ENCODE results near the gene MSH5. TPM values are rescaled to one million over a fixed set of nuclear protein-coding genes. Genes with fewer than 3 reads are reported as not detected.

Gene MSH5
- total and polyA plus RNA-seq, 9 of the 15 experiments (the other 6 are each of a cell fraction or from before 2014, with no cell fraction given) = 12.5 to 104 (median 46.6) TPM

DNA sequence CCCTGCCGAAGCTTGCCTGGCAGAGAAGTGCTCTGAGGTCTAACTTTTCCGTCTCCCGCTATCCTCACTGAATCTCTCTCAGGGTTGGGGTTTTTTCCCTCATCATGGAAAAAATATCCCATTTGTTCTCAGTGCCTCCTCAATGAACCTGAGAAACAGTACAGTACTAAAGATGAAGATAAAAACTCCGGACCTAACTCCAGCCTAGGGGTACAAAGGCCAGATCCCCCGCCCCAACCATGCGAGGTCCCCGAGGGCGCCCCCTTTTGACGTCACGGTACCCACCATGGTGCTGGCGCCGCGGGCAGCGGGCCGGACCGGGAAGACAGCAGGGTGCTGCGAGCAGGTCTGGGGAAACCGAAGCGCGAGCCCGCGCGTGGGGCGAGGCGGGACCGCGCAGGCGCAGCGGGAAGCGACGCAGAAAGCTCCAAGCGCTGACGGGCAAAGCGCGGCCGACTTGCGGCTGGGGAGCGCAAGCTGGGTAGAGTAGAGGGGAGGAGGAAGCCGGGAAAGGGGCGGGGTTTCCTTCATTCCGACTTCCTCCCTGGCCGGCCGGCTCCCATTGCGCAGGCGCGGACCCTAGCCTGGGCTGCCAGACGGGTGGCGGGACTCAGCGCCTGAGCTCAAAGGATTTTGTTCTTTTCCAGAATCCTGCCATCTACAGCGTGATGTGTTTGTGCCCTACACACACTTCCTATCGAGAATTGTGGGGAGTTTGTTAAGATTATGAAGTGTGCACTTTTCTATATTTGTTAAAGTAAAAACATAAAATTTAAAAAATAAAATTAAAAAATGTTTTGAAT is 66.9 kb downstream of the MSH5 start, which contains the start of gene LSM2 (continued):
- TF ChIP-seq ZNF584 (CRISPR knock-in tag; IDR thresholded peaks at IDR 0.05; ENCODE audit: low read depth) (no peak), SMARCC2 (IDR thresholded peaks at IDR 0.05; ENCODE audit: low read depth) (peak; percentile 64), SMARCB1 (IDR thresholded peaks at IDR 0.05; ENCODE audit: insufficient read length, low read depth) (no peak), MEIS2 (IDR thresholded peaks at IDR 0.05; ENCODE audit: partially characterized antibody) (peak; percentile 92), L3MBTL2 (IDR thresholded peaks at IDR 0.05) (peak; percentile 87), SIRT6 (IDR thresholded peaks at IDR 0.05; ENCODE audit: low read depth, low read length) (no peak), CCNT2 (IDR thresholded peaks at IDR 0.05; ENCODE audit: borderline replicate concordance, extremely low read depth, insufficient read length, low read depth, low read length) (peak; percentile 98), SMARCA4 (IDR thresholded peaks at IDR 0.05) (peak; percentile 25; the same call in 1 of the 2 replicates), PCBP1 (IDR thresholded peaks at IDR 0.05; ENCODE audit: low read depth, low read length, poor library complexity, severe bottlenecking) (peak; percentile 66), E2F1 (CRISPR knock-in tag; IDR thresholded peaks at IDR 0.05) (peak; percentile 98), RFX1 (IDR thresholded peaks at IDR 0.05) (no peak), GATA2 (CRISPR knock-in tag; IDR thresholded peaks at IDR 0.05) (0 out of 2 replicates have a peak, but pooled peaks have one; percentile 34), DNMT1 (IDR thresholded peaks at IDR 0.05) (peak; percentile 80; the same call in 1 of the 2 replicates), HNRNPUL1 (IDR thresholded peaks at IDR 0.05; ENCODE audit: low read length) (no peak), ATF4 (CRISPR knock-in tag; IDR thresholded peaks at IDR 0.05) (peak; percentile 13)
- TF ChIP-seq, protein P1, sequence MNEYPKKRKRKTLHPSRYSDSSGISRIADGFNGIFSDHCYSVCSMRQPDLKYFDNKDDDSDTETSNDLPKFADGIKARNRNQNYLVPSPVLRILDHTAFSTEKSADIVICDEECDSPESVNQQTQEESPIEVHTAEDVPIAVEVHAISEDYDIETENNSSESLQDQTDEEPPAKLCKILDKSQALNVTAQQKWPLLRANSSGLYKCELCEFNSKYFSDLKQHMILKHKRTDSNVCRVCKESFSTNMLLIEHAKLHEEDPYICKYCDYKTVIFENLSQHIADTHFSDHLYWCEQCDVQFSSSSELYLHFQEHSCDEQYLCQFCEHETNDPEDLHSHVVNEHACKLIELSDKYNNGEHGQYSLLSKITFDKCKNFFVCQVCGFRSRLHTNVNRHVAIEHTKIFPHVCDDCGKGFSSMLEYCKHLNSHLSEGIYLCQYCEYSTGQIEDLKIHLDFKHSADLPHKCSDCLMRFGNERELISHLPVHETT (CRISPR knock-in tag; conservative IDR thresholded peaks at IDR 0.05 in 1 of 2, IDR thresholded peaks at IDR 0.05 in 1 of 2) = peak in 1 of 2 experiments; percentile 89; a peak in 2 of 4 replicates
- TF ChIP-seq, protein P2, sequence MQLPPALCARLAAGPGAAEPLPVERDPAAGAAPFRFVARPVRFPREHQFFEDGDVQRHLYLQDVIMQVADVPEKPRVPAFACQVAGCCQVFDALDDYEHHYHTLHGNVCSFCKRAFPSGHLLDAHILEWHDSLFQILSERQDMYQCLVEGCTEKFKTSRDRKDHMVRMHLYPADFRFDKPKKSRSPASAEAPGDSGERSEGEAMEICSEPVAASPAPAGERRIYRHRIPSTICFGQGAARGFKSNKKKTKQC (CRISPR knock-in tag; IDR thresholded peaks at IDR 0.05) = peak; percentile 96
- TF ChIP-seq, protein P3, sequence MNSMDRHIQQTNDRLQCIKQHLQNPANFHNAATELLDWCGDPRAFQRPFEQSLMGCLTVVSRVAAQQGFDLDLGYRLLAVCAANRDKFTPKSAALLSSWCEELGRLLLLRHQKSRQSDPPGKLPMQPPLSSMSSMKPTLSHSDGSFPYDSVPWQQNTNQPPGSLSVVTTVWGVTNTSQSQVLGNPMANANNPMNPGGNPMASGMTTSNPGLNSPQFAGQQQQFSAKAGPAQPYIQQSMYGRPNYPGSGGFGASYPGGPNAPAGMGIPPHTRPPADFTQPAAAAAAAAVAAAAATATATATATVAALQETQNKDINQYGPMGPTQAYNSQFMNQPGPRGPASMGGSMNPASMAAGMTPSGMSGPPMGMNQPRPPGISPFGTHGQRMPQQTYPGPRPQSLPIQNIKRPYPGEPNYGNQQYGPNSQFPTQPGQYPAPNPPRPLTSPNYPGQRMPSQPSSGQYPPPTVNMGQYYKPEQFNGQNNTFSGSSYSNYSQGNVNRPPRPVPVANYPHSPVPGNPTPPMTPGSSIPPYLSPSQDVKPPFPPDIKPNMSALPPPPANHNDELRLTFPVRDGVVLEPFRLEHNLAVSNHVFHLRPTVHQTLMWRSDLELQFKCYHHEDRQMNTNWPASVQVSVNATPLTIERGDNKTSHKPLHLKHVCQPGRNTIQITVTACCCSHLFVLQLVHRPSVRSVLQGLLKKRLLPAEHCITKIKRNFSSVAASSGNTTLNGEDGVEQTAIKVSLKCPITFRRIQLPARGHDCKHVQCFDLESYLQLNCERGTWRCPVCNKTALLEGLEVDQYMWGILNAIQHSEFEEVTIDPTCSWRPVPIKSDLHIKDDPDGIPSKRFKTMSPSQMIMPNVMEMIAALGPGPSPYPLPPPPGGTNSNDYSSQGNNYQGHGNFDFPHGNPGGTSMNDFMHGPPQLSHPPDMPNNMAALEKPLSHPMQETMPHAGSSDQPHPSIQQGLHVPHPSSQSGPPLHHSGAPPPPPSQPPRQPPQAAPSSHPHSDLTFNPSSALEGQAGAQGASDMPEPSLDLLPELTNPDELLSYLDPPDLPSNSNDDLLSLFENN (IDR thresholded peaks at IDR 0.05; ENCODE audit: low read depth in 2 of 2, low read length in 2 of 2) = no peak; a peak in 2 of 4 replicates
